OCI-LY7 (cell line): Measurements from ENCODE around the gene IQGAP1. TPM values are rescaled to one million over a fixed set of nuclear protein-coding genes. Genes with fewer than 3 reads are reported as not detected.
A peak's percentile ranks its signal among the peaks of the same experiment; 100 is the strongest.

ENCODE experiments used
- BruUV-seq: library from RNA; stranded (reverse); fragments of 400-500 nt; replicated peaks from 2 replicates; lab custom pipeline; 2021; lab: Mats Ljungman, UMichigan
- CTCF ChIA-PET: fragments of 300-600 bp; sonication (Branson Sonifier 250); formaldehyde crosslinking; loops from one replicate; lab custom pipeline; 2022; ENCODE audit warnings: antibody characterized with exemption; ENCODE audit not compliant: unreplicated experiment; lab: Charles Lee
- POLR2A ChIA-PET: fragments of 300-600 bp; sonication (Branson Sonifier 250); formaldehyde crosslinking; loops from one replicate; lab custom pipeline; 2022; ENCODE audit warnings: antibody characterized with exemption; lab: Charles Lee
- DNase-seq: peaks from one replicate; pipeline ENCODE4 v3.0.0-alpha.2; 2015; ENCODE audit warnings: low spot score
- H2AFZ ChIP-seq: fragments of 200-600 bp; sonication (generic), shearing (Covaris generic); 2 replicates; pipeline ENCODE4 v1.6.1; 2014; ENCODE audit warnings: mild to moderate bottlenecking, antibody characterized with exemption, low read length, moderate library complexity
- H3K27ac ChIP-seq: fragments of 200-600 bp; sonication (generic); 2 replicates; pipeline ENCODE4 v1.5.1; 2014; ENCODE audit warnings: mixed run types, low read depth, mild to moderate bottlenecking, moderate library complexity, low read length, inconsistent platforms; ENCODE audit not compliant: poor library complexity, severe bottlenecking
- H3K36me3 ChIP-seq: fragments of 200-600 bp; sonication (generic); 2 replicates; pipeline ENCODE4 v1.6.1; 2014; ENCODE audit warnings: mild to moderate bottlenecking, antibody characterized with exemption, low read length, moderate library complexity, mixed read lengths; ENCODE audit not compliant: insufficient read depth
- H3K4me1 ChIP-seq: fragments of 200-600 bp; sonication (generic); 2 replicates; pipeline ENCODE4 v1.5.1; 2014; ENCODE audit warnings: mild to moderate bottlenecking, low read length; ENCODE audit not compliant: insufficient read depth, poor library complexity, severe bottlenecking
- H3K4me2 ChIP-seq: fragments of 200-600 bp; sonication (generic); 2 replicates; pipeline ENCODE4 v1.6.1; 2014; ENCODE audit warnings: mild to moderate bottlenecking, low read length
- H3K4me3 ChIP-seq: fragments of 200-600 bp; sonication (generic); 2 replicates; pipeline ENCODE4 v1.5.1; 2014; ENCODE audit warnings: mild to moderate bottlenecking, low read depth, low read length; ENCODE audit not compliant: poor library complexity, severe bottlenecking
- H3K79me2 ChIP-seq: fragments of 200-600 bp; sonication (generic); 2 replicates; pipeline ENCODE4 v1.6.1; 2016; ENCODE audit warnings: low read depth, mild to moderate bottlenecking, low read length, moderate library complexity, mixed read lengths; ENCODE audit not compliant: insufficient read depth
- H3K9me2 ChIP-seq: fragments of 200-600 bp; sonication (generic); 2 replicates; pipeline ENCODE4 v1.6.1; 2016; ENCODE audit warnings: mild to moderate bottlenecking, low read length, mixed read lengths; ENCODE audit not compliant: insufficient read depth
- H3K9me3 ChIP-seq: fragments of 200-600 bp; sonication (generic); 2 replicates; pipeline ENCODE4 v1.6.1; 2014; ENCODE audit warnings: mild to moderate bottlenecking, mixed run types, low read length, mixed read lengths
- H4K20me1 ChIP-seq: fragments of 200-600 bp; sonication (generic); 2 replicates; pipeline ENCODE4 v1.6.1; 2014; ENCODE audit warnings: mild to moderate bottlenecking, antibody characterized with exemption, low read length, moderate library complexity, mixed read lengths; ENCODE audit not compliant: insufficient read depth
- EZH2phosphoT487 ChIP-seq: fragments of 200-600 bp; sonication (generic); IDR thresholded peaks from 2 replicates; pipeline ENCODE4 v1.6.1; 2018; ENCODE audit warnings: low read depth, borderline replicate concordance, mild to moderate bottlenecking, mixed run types, antibody characterized with exemption, low read length, moderate library complexity, mixed read lengths
- intact Hi-C: fragments of 100-400 bp; cut with micrococcal nuclease; formaldehyde crosslinking; loops from one replicate; pipeline ENCODE4 v1.10.0; 2022; ENCODE audit not compliant: unreplicated experiment
- small RNA-seq: library from RNA; depleted of rRNA; stranded (forward); fragments of <200 nt; gene quantifications from one replicate; pipeline ENCODE3, GENCODE V24; 2014
- total RNA-seq, 2 experiments: library from RNA; depleted of rRNA in 1 of 2; stranded (reverse); fragments of >200 nt in 1 of 2; shearing (Covaris generic) in 1 of 2; gene quantifications; 2 replicates each; pipeline ENCODE4 v1.2.3, GENCODE V29; 2014 to 2022

The IQGAP1 gene
- total RNA-seq, 2 experiments from 2014 or later, result 98.7 to 114 TPM

DNA sequence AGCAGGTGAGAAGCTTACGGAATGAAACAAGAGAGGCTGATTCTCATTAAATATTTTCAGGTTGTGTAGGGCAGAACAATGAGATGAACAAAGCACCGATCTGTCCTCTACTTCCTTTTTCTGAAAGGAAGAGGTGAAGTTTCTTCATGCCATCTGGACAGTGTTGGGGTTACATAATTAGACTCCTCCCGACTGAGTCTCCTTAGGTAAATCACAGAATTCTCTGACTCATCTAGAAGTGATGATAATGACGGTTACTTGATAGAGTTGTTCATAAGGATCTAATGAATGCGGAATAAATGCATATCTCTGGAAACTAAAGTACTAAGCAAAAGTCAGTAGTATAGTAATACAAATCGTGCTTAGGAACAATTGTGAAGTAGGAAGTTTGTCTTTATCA, 162.9 kb downstream of the IQGAP1 start:
- Histone ChIP-seq H2AFZ (peak overlapping the region; percentile 78), H4K20me1 (no peaks in the 10 kb centered on the region), H3K9me2 (no peaks in the 10 kb centered on the region), H3K36me3 (no peaks in the 10 kb centered on the region), H3K4me3 (peak overlapping the region; percentile 32), H3K79me2 (no peaks in the 10 kb centered on the region), H3K9me3 (no peaks in the 10 kb centered on the region), H3K27ac (peak overlapping the region; percentile 21), H3K4me1 (peaks cover 14% of the 10 kb centered on the region), H3K4me2 (peak overlapping the region; percentile 61)
- ChIA-PET POLR2A (interaction anchor here (0.5 kb wide), 1 partner anchor 39 kb away, joined by 3 read pairs; no protein-coding TSS in a partner anchor), CTCF (interaction anchor here (0.6 kb wide), 1 partner anchor 13 kb away, joined by 3 read pairs; no protein-coding TSS in a partner anchor)
- no peak for TF ChIP-seq EZH2phosphoT487
- DNase-seq, result peak; percentile 77
- no TSS peak for BruUV-seq
- intact Hi-C loops, result no loop called here

Small RNA genes within 50 kb of the gene (small RNA-seq; reads per million reads assigned to genes)
- not detected for gene NDUFA3P4

Other genes with a start within 250 kb of the IQGAP1 start
- gene SEMA4B, start 186.9 kb upstream of the IQGAP1 start, total RNA-seq (2014; rRNA removed; shearing (Covaris generic)), result 21.9 and 44.1 TPM in 2 replicates
- gene SEMA4B, start 186.9 kb upstream of the IQGAP1 start, total RNA-seq (2022), result 34.9 and 38.2 TPM in 2 replicates
- 52.8 and 53.2 TPM in 2 replicates for gene CIB1, start 154.3 kb upstream of the IQGAP1 start, total RNA-seq (2014; rRNA removed; shearing (Covaris generic))
- 54.5 and 66.0 TPM in 2 replicates for gene CIB1, start 154.3 kb upstream of the IQGAP1 start, total RNA-seq (2022)
- gene GDPGP1, start 154.0 kb upstream of the IQGAP1 start, total RNA-seq (2014; rRNA removed; shearing (Covaris generic)), result 8.1 and 22.3 TPM in 2 replicates
- 12.1 and 12.9 TPM in 2 replicates for gene GDPGP1, start 154.0 kb upstream of the IQGAP1 start, total RNA-seq (2022)
- 0.57 and 0.88 TPM in 2 replicates for gene TTLL13, start 138.7 kb upstream of the IQGAP1 start, total RNA-seq (2014; rRNA removed; shearing (Covaris generic))
- gene TTLL13, start 138.7 kb upstream of the IQGAP1 start, total RNA-seq (2022), result 0.77 and 1.3 TPM in 2 replicates
- 65.0 and 72.8 TPM in 2 replicates for gene NGRN, start 122.6 kb upstream of the IQGAP1 start, total RNA-seq (2014; rRNA removed; shearing (Covaris generic))
- gene NGRN, start 122.6 kb upstream of the IQGAP1 start, total RNA-seq (2022), result 40.0 and 44.4 TPM in 2 replicates
- gene ZNF774, start 36.0 kb upstream of the IQGAP1 start, total RNA-seq (2014; rRNA removed; shearing (Covaris generic)), result 0.49 and 1.2 TPM in 2 replicates
- 1.3 and 1.6 TPM in 2 replicates for gene ZNF774, start 36.0 kb upstream of the IQGAP1 start, total RNA-seq (2022)
- gene CRTC3, start 141.7 kb downstream of the IQGAP1 start, total RNA-seq (2014; rRNA removed; shearing (Covaris generic)), result 5.6 and 8.9 TPM in 2 replicates
- 12.4 and 14.7 TPM in 2 replicates for gene CRTC3, start 141.7 kb downstream of the IQGAP1 start, total RNA-seq (2022)